Measurements from ENCODE around the gene PSME3IP1. TPM values are rescaled to one million over a fixed set of nuclear protein-coding genes. Genes with fewer than 3 reads are reported as not detected.
"Not testable (repeated sequence)": the region's sequence is repeated elsewhere in the genome, so short reads cannot be mapped to it uniquely, and the experiment has no call there.

The PSME3IP1 gene
- total RNA-seq, 3 donors from 2014 or later = 97.9 to 138 (median 114) TPM

- H3K36me3 ChIP-seq (ENCODE audit: low read depth) = no peaks in the 10 kb centered on the region
- H3K9me3 ChIP-seq = no peaks in the 10 kb centered on the region
- no peak for DNase-seq
- intact Hi-C loops (cut with DNase I, micrococcal nuclease) = no loop called here
- no peak for TF ChIP-seq CTCF (IDR thresholded peaks at IDR 0.05)
- H3K4me3 ChIP-seq = no peak overlapping the region
- ATAC-seq = peak; percentile 71
- H3K4me1 ChIP-seq (ENCODE audit: low read depth) = no peaks in the 10 kb centered on the region
Measured at GRCh38 chr16:57194512-57194911, 8.7 kb upstream of the PSME3IP1 start.

GRCh38 chr16:57192720-57193486 is 7.1 kb upstream of the PSME3IP1 start:
- no peak for TF ChIP-seq CTCF (IDR thresholded peaks at IDR 0.05)
- Histone ChIP-seq H3K4me3 (no peak overlapping the region), H3K9me3 (no peaks in the 10 kb centered on the region), H3K4me1 (ENCODE audit: low read depth) (peaks cover 7% of the 10 kb centered on the region), H3K36me3 (ENCODE audit: low read depth) (no peaks in the 10 kb centered on the region)
- DNase-seq = no peak
- no peak for ATAC-seq
- intact Hi-C loops (cut with DNase I, micrococcal nuclease) = no loop called here

GRCh38 chr16:57192146-57192545 is 6.3 kb upstream of the PSME3IP1 start:
- intact Hi-C loops (cut with DNase I, micrococcal nuclease) = no loop called here
- Histone ChIP-seq H3K9me3 (no peaks in the 10 kb centered on the region), H3K4me1 (ENCODE audit: low read depth) (peaks cover 12% of the 10 kb centered on the region), H3K36me3 (ENCODE audit: low read depth) (no peaks in the 10 kb centered on the region), H3K4me3 (no peak overlapping the region)
- no peak for DNase-seq
- TF ChIP-seq CTCF (IDR thresholded peaks at IDR 0.05) = no peak
- ATAC-seq = no peak

GRCh38 chr16:57191056-57191571 is 5.3 kb upstream of the PSME3IP1 start:
- Histone ChIP-seq H3K4me3 (no peak overlapping the region), H3K9me3 (no peaks in the 10 kb centered on the region), H3K36me3 (ENCODE audit: low read depth) (peaks cover under 1% of the 10 kb centered on the region), H3K4me1 (ENCODE audit: low read depth) (peaks cover 12% of the 10 kb centered on the region)
- ATAC-seq (no peak), DNase-seq (no peak)
- TF ChIP-seq CTCF (IDR thresholded peaks at IDR 0.05) = no peak
- intact Hi-C loops (cut with DNase I, micrococcal nuclease) = no loop called here

- TF ChIP-seq CTCF (IDR thresholded peaks at IDR 0.05) = no peak
- DNase-seq (no peak), ATAC-seq (no peak)
- Histone ChIP-seq H3K4me3 (no peak overlapping the region), H3K36me3 (ENCODE audit: low read depth) (peaks cover 4% of the 10 kb centered on the region), H3K4me1 (ENCODE audit: low read depth) (peaks cover 13% of the 10 kb centered on the region), H3K9me3 (no peaks in the 10 kb centered on the region)
- intact Hi-C loops (cut with DNase I, micrococcal nuclease) = no loop called here
Measured at GRCh38 chr16:57190136-57190535, 4.3 kb upstream of the PSME3IP1 start.

GRCh38 chr16:57189527-57189926 is 3.7 kb upstream of the PSME3IP1 start:
- H3K4me1 ChIP-seq (ENCODE audit: low read depth) = peaks cover 18% of the 10 kb centered on the region
- DNase-seq; ATAC-seq; intact Hi-C loops (cut with DNase I, micrococcal nuclease); H3K9me3 ChIP-seq; H3K4me3 ChIP-seq; H3K36me3 ChIP-seq (ENCODE audit: low read depth): not testable (repeated sequence)

Measured in mucosa of descending colon (tissue), 3 donors.